Astrocyte (in vitro differentiated cells and primary cell): ENCODE measurements around the gene CHAT. TPM values are rescaled to one million over a fixed set of nuclear protein-coding genes. Genes with fewer than 3 reads are reported as not detected.

ENCODE experiments used
- DNase-seq: peaks from one replicate; pipeline ENCODE4 v3.0.0-alpha.2; 2010; ENCODE audit warnings: low read depth
- FAIRE-seq: peaks from 2 replicates; lab custom pipeline; 2011; peaks lifted over from hg19 to GRCh38; lab: Jason Lieb, UNC
- H2AFZ ChIP-seq: 2 replicates; pipeline ENCODE4 v1.6.0; 2012; ENCODE audit warnings: low read depth, low read length, inconsistent platforms
- H3K27ac ChIP-seq: 2 replicates; pipeline ENCODE4 v1.5.1; 2011; ENCODE audit warnings: low read depth, low read length, inconsistent platforms
- H3K27me3 ChIP-seq: 2 replicates; pipeline ENCODE4 v1.6.0; 2011; ENCODE audit warnings: low read length, inconsistent platforms; ENCODE audit not compliant: insufficient read depth
- H3K36me3 ChIP-seq: 2 replicates; pipeline ENCODE4 v1.5.1; 2011; ENCODE audit warnings: low read length, inconsistent platforms; ENCODE audit not compliant: insufficient read depth
- H3K4me1 ChIP-seq: 2 replicates; pipeline ENCODE4 v1.5.1; 2011; ENCODE audit warnings: low read length, inconsistent platforms; ENCODE audit not compliant: insufficient read depth
- H3K4me2 ChIP-seq: 2 replicates; pipeline ENCODE4 v1.6.0; 2012; ENCODE audit warnings: low read length, inconsistent platforms
- H3K4me3 ChIP-seq: 2 replicates; pipeline ENCODE4 v1.5.1; 2011; ENCODE audit warnings: low read depth, mild to moderate bottlenecking, low read length, inconsistent platforms; ENCODE audit not compliant: insufficient read depth
- H3K79me2 ChIP-seq: 2 replicates; pipeline ENCODE4 v1.6.0; 2012; ENCODE audit warnings: mild to moderate bottlenecking, low read length, inconsistent platforms; ENCODE audit not compliant: insufficient read depth
- H3K9ac ChIP-seq: 2 replicates; pipeline ENCODE4 v1.6.0; 2012; ENCODE audit warnings: mild to moderate bottlenecking, low read length, inconsistent platforms
- H3K9me3 ChIP-seq: 2 replicates; pipeline ENCODE4 v1.5.1; 2012; ENCODE audit warnings: low read depth, mild to moderate bottlenecking, low read length, inconsistent platforms; ENCODE audit not compliant: insufficient read depth
- H4K20me1 ChIP-seq: 2 replicates; pipeline ENCODE4 v1.6.0; 2012; ENCODE audit warnings: low read length, inconsistent platforms; ENCODE audit not compliant: insufficient read depth
- H3K27ac Mint-ChIP-seq: one replicate; pipeline ENCODE4 v1.8.0; 2021; ENCODE audit warnings: mild to moderate bottlenecking, mixed read lengths; ENCODE audit not compliant: unreplicated experiment
- H3K27me3 Mint-ChIP-seq: one replicate; pipeline ENCODE4 v1.8.0; 2021; ENCODE audit warnings: low read depth, mixed read lengths; ENCODE audit not compliant: unreplicated experiment
- H3K36me3 Mint-ChIP-seq: one replicate; pipeline ENCODE4 v1.8.0; 2021; ENCODE audit warnings: low read depth, mixed read lengths; ENCODE audit not compliant: unreplicated experiment
- H3K4me1 Mint-ChIP-seq: one replicate; pipeline ENCODE4 v1.8.0; 2021; ENCODE audit warnings: low read depth, mixed read lengths; ENCODE audit not compliant: unreplicated experiment
- H3K4me3 Mint-ChIP-seq: one replicate; pipeline ENCODE4 v1.8.0; 2021; ENCODE audit warnings: mild to moderate bottlenecking, moderate library complexity, mixed read lengths; ENCODE audit not compliant: unreplicated experiment
- H3K9me3 Mint-ChIP-seq: one replicate; pipeline ENCODE4 v1.8.0; 2021; ENCODE audit warnings: mild to moderate bottlenecking, mixed read lengths; ENCODE audit not compliant: unreplicated experiment
- CTCF ChIP-seq: IDR thresholded peaks from 2 replicates; pipeline ENCODE4 v1.5.1; 2011; ENCODE audit warnings: low read depth, mild to moderate bottlenecking, inconsistent platforms, low read length, moderate library complexity; ENCODE audit not compliant: insufficient read depth
- EZH2 ChIP-seq: IDR thresholded peaks from 2 replicates; pipeline ENCODE4 v1.6.1; 2012; ENCODE audit warnings: mild to moderate bottlenecking, low read length, inconsistent platforms; ENCODE audit not compliant: insufficient read depth
- total RNA-seq: library from RNA; stranded (reverse); gene quantifications from 2 replicates; pipeline ENCODE4 v1.2.1, GENCODE V29; 2021

Gene CHAT
- total RNA-seq, 1 donor from 2014 or later: 1.00 TPM

- Histone ChIP-seq H3K79me2 (no peaks in the 10 kb centered on the region), H2AFZ (no peak overlapping the region), H3K4me2 (no peak overlapping the region), H3K27ac (no peak overlapping the region), H3K4me1 (peaks cover 7% of the 10 kb centered on the region), H3K4me3 (no peak overlapping the region), H3K27me3 (peaks cover 54% of the 10 kb centered on the region), H3K36me3 (no peaks in the 10 kb centered on the region), H3K9me3 (peaks cover 8% of the 10 kb centered on the region), H4K20me1 (no peaks in the 10 kb centered on the region), H3K9ac (no peak overlapping the region)
- no peak for DNase-seq
- H3K36me3 Mint-ChIP-seq: peaks cover 4% of the 10 kb centered on the region
- TF ChIP-seq EZH2: no peak
- no peak for TF ChIP-seq CTCF
- no peak overlapping the region for H3K27ac Mint-ChIP-seq
- H3K27me3 Mint-ChIP-seq: peaks cover 84% of the 10 kb centered on the region
- peaks cover 28% of the 10 kb centered on the region for H3K9me3 Mint-ChIP-seq
- FAIRE-seq: no peak
- H3K4me1 Mint-ChIP-seq: peaks cover 2% of the 10 kb centered on the region
- no peak overlapping the region for H3K4me3 Mint-ChIP-seq
Observed at GRCh38 chr10:49615213-49615612, 1.4 kb downstream of the CHAT start.

GRCh38 chr10:49615721-49616120 lies 1.9 kb downstream of the CHAT start:
- no peak overlapping the region for H2AFZ ChIP-seq
- H3K36me3 Mint-ChIP-seq: peaks cover 4% of the 10 kb centered on the region

More at GRCh38 chr10:49615721-49616120, 1.9 kb downstream of the CHAT start:
- Mint-ChIP-seq H3K27me3 (peaks cover 86% of the 10 kb centered on the region), H3K4me1 (peaks cover 2% of the 10 kb centered on the region), H3K27ac (no peak overlapping the region), H3K9me3 (peaks cover 28% of the 10 kb centered on the region), H3K4me3 (no peak overlapping the region)
- no peak overlapping the region for H3K4me3 ChIP-seq
- H3K4me1 ChIP-seq: peaks cover 3% of the 10 kb centered on the region
- H3K9ac ChIP-seq: no peak overlapping the region
- FAIRE-seq (no peak), DNase-seq (no peak)
- no peak overlapping the region for H3K27ac ChIP-seq
- no peaks in the 10 kb centered on the region for H3K36me3 ChIP-seq
- H3K9me3 ChIP-seq: peaks cover 8% of the 10 kb centered on the region
- TF ChIP-seq CTCF (no peak), EZH2 (no peak)
- H4K20me1 ChIP-seq: no peaks in the 10 kb centered on the region
- H3K4me2 ChIP-seq: no peak overlapping the region
- H3K79me2 ChIP-seq: no peaks in the 10 kb centered on the region
- H3K27me3 ChIP-seq: peaks cover 48% of the 10 kb centered on the region
